H1 (cell line): ENCODE results near the gene TMEM108. TPM values are rescaled to one million over a fixed set of nuclear protein-coding genes. Genes with fewer than 3 reads are reported as not detected.

Experiments used
- CTCF ChIA-PET: fragments of 300-600 bp; sonication (Branson Sonifier 250); formaldehyde crosslinking; loops from one replicate; lab custom pipeline; 2021; ENCODE audit not compliant: partially characterized antibody; lab: Charles Lee
- POLR2A ChIA-PET: fragments of 300-600 bp; sonication (Branson Sonifier 250); formaldehyde crosslinking; loops from one replicate; lab custom pipeline; 2021; ENCODE audit warnings: inconsistent platforms; ENCODE audit not compliant: partially characterized antibody; lab: Charles Lee
- DNase-seq, 2 experiments: peaks; one replicate each; pipeline versions ENCODE4 v3.0.0 to v3.0.0-alpha.2; 2010 to 2022; ENCODE audit warnings: low spot score in 2 of 2, low read depth in 1 of 2, mixed read lengths in 1 of 2
- FAIRE-seq: peaks from 2 replicates; lab custom pipeline; 2011; peaks lifted over from hg19 to GRCh38; lab: Jason Lieb, UNC
- H2AFZ ChIP-seq: 2 replicates; pipeline ENCODE4 v1.8.1; 2012; ENCODE audit warnings: low read length, inconsistent platforms
- H2AK5ac ChIP-seq: 2 replicates; pipeline ENCODE4 v1.6.1; 2013; ENCODE audit warnings: low read depth, low read length
- H2BK120ac ChIP-seq: replicated peaks from 2 replicates; pipeline ENCODE3; 2013; ENCODE audit warnings: low read depth, low read length, inconsistent platforms
- H2BK12ac ChIP-seq: 2 replicates; pipeline ENCODE4 v1.6.1; 2013; ENCODE audit warnings: low read depth, low read length
- H2BK15ac ChIP-seq: 2 replicates; pipeline ENCODE4 v1.6.1; 2013; ENCODE audit warnings: low read length
- H2BK20ac ChIP-seq: 2 replicates; pipeline ENCODE4 v1.6.1; 2013; ENCODE audit warnings: low read length
- H2BK5ac ChIP-seq: 2 replicates; pipeline ENCODE4 v1.6.1; 2013; ENCODE audit warnings: low read depth, low read length
- H3K14ac ChIP-seq: 2 replicates; pipeline ENCODE4 v1.6.1; 2013; ENCODE audit warnings: inconsistent platforms; ENCODE audit not compliant: insufficient read length
- H3K18ac ChIP-seq: 2 replicates; pipeline ENCODE4 v1.6.1; 2013; ENCODE audit warnings: low read length; ENCODE audit errors: extremely low read depth
- H3K23ac ChIP-seq: 2 replicates; pipeline ENCODE4 v1.6.1; 2013; ENCODE audit warnings: inconsistent platforms; ENCODE audit not compliant: insufficient read length
- H3K23me2 ChIP-seq: 2 replicates; pipeline ENCODE4 v1.6.1; 2013; ENCODE audit warnings: low read depth, low read length
- H3K27ac ChIP-seq: 2 replicates; pipeline ENCODE4 v1.6.1; 2011; ENCODE audit warnings: low read depth, low read length, inconsistent platforms
- H3K27me3 ChIP-seq, 4 experiments: replicated peaks in 1 of 4; 1 replicate in 1 of 4; 2 replicates in 3 of 4; pipeline versions ENCODE4 v1.6.1 to v1.8.1; 2011 to 2013; ENCODE audit warnings: low read length in 3 of 4, mild to moderate bottlenecking in 3 of 4, inconsistent platforms in 2 of 4, mixed read lengths in 2 of 4, moderate library complexity in 1 of 4; ENCODE audit not compliant: control insufficient read depth in 3 of 4, insufficient read depth in 3 of 4; ENCODE audit errors: extremely low read depth in 1 of 4
- H3K36me3 ChIP-seq, 4 experiments: 2 replicates each; pipeline versions ENCODE4 v1.6.1 to v1.8.1; 2011 to 2013; ENCODE audit warnings: mild to moderate bottlenecking in 4 of 4, low read length in 3 of 4, moderate library complexity in 2 of 4, control low read depth in 1 of 4, inconsistent platforms in 1 of 4; ENCODE audit not compliant: insufficient read depth in 4 of 4, control insufficient read depth in 2 of 4
- H3K4ac ChIP-seq: replicated peaks from 2 replicates; pipeline ENCODE3; 2013; ENCODE audit warnings: low read length, low read depth, mixed read lengths, inconsistent platforms; ENCODE audit not compliant: insufficient read length
- H3K4me1 ChIP-seq, 4 experiments: replicated peaks in 1 of 4; 1 replicate in 1 of 4; 2 replicates in 3 of 4; pipeline versions ENCODE4 v1.6.1 to v1.8.1; 2011 to 2013; ENCODE audit warnings: low read length in 3 of 4, inconsistent platforms in 2 of 4, mixed read lengths in 1 of 4; ENCODE audit not compliant: insufficient read depth in 4 of 4, control insufficient read depth in 3 of 4
- H3K4me2 ChIP-seq, 2 experiments: 2 replicates each; pipeline versions ENCODE4 v1.6.1 to v1.8.1; 2011 to 2013; ENCODE audit warnings: low read depth in 2 of 2, low read length in 2 of 2, control low read depth in 1 of 2, inconsistent platforms in 1 of 2, mild to moderate bottlenecking in 1 of 2; ENCODE audit not compliant: insufficient read depth in 1 of 2
- H3K4me3 ChIP-seq, 4 experiments: fragments of 200-600, 300-600 bp in 1 of 4; sonication (generic), shearing (Covaris generic), sonication (Bioruptor Twin) in 1 of 4; 2 replicates each; pipeline versions ENCODE4 v1.5.1 to v1.8.1; 2011 to 2016; ENCODE audit warnings: low read length in 4 of 4, low read depth in 3 of 4, control low read depth in 2 of 4, inconsistent platforms in 2 of 4, mild to moderate bottlenecking in 2 of 4, mixed read lengths in 1 of 4, moderate library complexity in 1 of 4; ENCODE audit not compliant: insufficient read depth in 2 of 4; ENCODE audit errors: extremely low read depth in 1 of 4
- H3K56ac ChIP-seq: replicated peaks from 2 replicates; pipeline ENCODE3; 2013; ENCODE audit warnings: low read depth, mild to moderate bottlenecking, mixed read lengths, low read length, inconsistent platforms; ENCODE audit not compliant: insufficient read length
- H3K79me1 ChIP-seq: 2 replicates; pipeline ENCODE4 v1.6.1; 2013; ENCODE audit warnings: low read depth, low read length, control low read depth
- H3K79me2 ChIP-seq, 2 experiments: 2 replicates each; pipeline versions ENCODE4 v1.6.1 to v1.8.1; 2012 to 2013; ENCODE audit warnings: low read length in 2 of 2, mild to moderate bottlenecking in 2 of 2, inconsistent platforms in 1 of 2; ENCODE audit not compliant: insufficient read depth in 2 of 2, control insufficient read depth in 1 of 2
- H3K9ac ChIP-seq, 4 experiments: replicated peaks in 1 of 4; 1 replicate in 1 of 4; 2 replicates in 3 of 4; pipeline versions ENCODE4 v1.6.1 to v1.8.1; 2011 to 2013; ENCODE audit warnings: low read depth in 3 of 4, low read length in 3 of 4, control low read depth in 2 of 4, mild to moderate bottlenecking in 2 of 4, moderate library complexity in 2 of 4, inconsistent platforms in 1 of 4; ENCODE audit errors: extremely low read depth in 1 of 4
- H3K9me3 ChIP-seq, 2 experiments: 2 replicates each; pipeline versions ENCODE4 v1.6.1 to v1.8.1; 2012 to 2013; ENCODE audit warnings: mild to moderate bottlenecking in 2 of 2, moderate library complexity in 2 of 2, control low read depth in 1 of 2, inconsistent platforms in 1 of 2, low read depth in 1 of 2, low read length in 1 of 2, mixed read lengths in 1 of 2; ENCODE audit not compliant: insufficient read depth in 2 of 2
- H4K20me1 ChIP-seq, 2 experiments: replicated peaks in 1 of 2; 2 replicates each; pipeline versions ENCODE3 to v1.8.1; 2011 to 2013; ENCODE audit warnings: inconsistent platforms in 2 of 2, low read length in 2 of 2, mild to moderate bottlenecking in 1 of 2; ENCODE audit not compliant: insufficient read depth in 2 of 2, control insufficient read depth in 1 of 2
- H4K5ac ChIP-seq: 2 replicates; pipeline ENCODE4 v1.6.1; 2013; ENCODE audit warnings: low read length, low read depth, mixed read lengths, inconsistent platforms; ENCODE audit not compliant: insufficient read length
- H4K8ac ChIP-seq: 2 replicates; pipeline ENCODE4 v1.8.0; 2013; ENCODE audit warnings: mild to moderate bottlenecking, moderate library complexity, low read length, inconsistent platforms; ENCODE audit not compliant: insufficient read depth; ENCODE audit errors: extremely low read depth
- H4K91ac ChIP-seq: replicated peaks from 2 replicates; pipeline ENCODE3; 2013; ENCODE audit warnings: low read length, mixed read lengths, inconsistent platforms; ENCODE audit not compliant: insufficient read length
- CBX8 ChIP-seq: fragments of 300-800, 300-1000 bp; sonication (generic); IDR thresholded peaks from 2 replicates; pipeline ENCODE4 v1.7.1; 2016; ENCODE audit warnings: low read depth, low read length, borderline replicate concordance
- EZH2 ChIP-seq: fragments of 200-600 bp; sonication (generic); IDR thresholded peaks from 2 replicates; pipeline ENCODE4 v1.7.1; 2012; ENCODE audit warnings: low read depth, mild to moderate bottlenecking, moderate library complexity, low read length, inconsistent platforms; ENCODE audit not compliant: severe bottlenecking
- GTF2F1 ChIP-seq: IDR thresholded peaks from 2 replicates; pipeline ENCODE4 v1.6.1; 2012; ENCODE audit warnings: low read depth, low read length, improper control_type of control experiment, borderline replicate concordance
- whole genome bisulfite sequencing, 2 experiments: shearing (Covaris generic) in 1 of 2; methylation state at CpG; one replicate each; pipeline versions ENCODE4 v1.1.6 to v1.1.7; 2013 to 2015; ENCODE audit warnings: low lambda C conversion rate in 2 of 2, mixed read lengths in 2 of 2, inconsistent platforms in 1 of 2, low coverage in 1 of 2, missing lambda C conversion rate in 1 of 2; ENCODE audit not compliant: insufficient replicate concordance in 2 of 2, insufficient coverage in 1 of 2, insufficient read length in 1 of 2; ENCODE audit errors: extremely low coverage in 1 of 2, missing lambda C conversion rate in 1 of 2; 5-methylcytosine and 5-hydroxymethylcytosine counted together
- polyA plus RNA-seq, 7 experiments: library from polyadenylated mRNA; depleted of rRNA in 3 of 7; stranded (reverse) in 5 of 7; unstranded in 2 of 7; fragments of >200 nt in 5 of 7; fragments of 200-250 nt in 2 of 7; gene quantifications; 1 replicate in 5 of 7; 2 replicates in 1 of 7; 4 replicates in 1 of 7; pipeline versions ENCODE4 v1.2.1 to v1.2.3, GENCODE V29; 2011 to 2013; ENCODE audit warnings: missing spikeins in 2 of 7, mixed read lengths in 2 of 7
- total RNA-seq: library from RNA; stranded (reverse); fragmentation: NEBNext Ultra II Directional; extraction: Animal tissue kit (Norgen Biotek cat#: 25700); gene quantifications from 2 replicates; pipeline ENCODE4 v1.2.1, GENCODE V29; 2021

TMEM108 gene
- total and polyA plus RNA-seq, 2 of the 8 experiments (the other 6 are each of a cell fraction or from before 2014, with no cell fraction given) = 14.3 to 16.2 TPM

DNA sequence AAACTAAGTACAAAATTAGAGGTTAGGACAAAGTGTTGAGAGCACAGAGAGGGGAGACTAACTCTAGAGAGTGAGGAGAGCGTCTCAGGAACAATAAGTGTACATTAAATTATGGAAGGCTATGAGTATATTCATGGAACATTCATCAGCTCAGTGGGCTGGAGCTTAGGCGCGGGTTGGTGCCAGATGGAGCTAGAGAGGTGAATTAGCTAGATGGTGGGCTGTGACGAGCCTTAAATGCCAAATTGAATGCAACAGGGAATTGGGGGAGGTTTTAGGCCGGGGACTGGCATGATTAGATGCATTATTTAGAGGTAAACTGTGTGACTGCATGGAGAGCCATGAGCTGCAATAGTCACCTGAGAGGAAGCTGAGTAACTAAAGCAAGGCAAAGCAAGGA is 97.1 kb downstream of the TMEM108 start:
- Histone ChIP-seq H3K4me1 (peaks cover 0 to 4% (median 1%) of the 10 kb centered on the region in 4 experiments; a peak in 3 of 7 replicates), H4K8ac (no peak overlapping the region), H2BK120ac (no peak overlapping the region), H3K79me1 (no peaks in the 10 kb centered on the region), H3K18ac (no peak overlapping the region), H3K9ac (no peak overlapping the region), H2AK5ac (no peak overlapping the region), H3K9me3 (no peaks in the 10 kb centered on the region), H3K79me2 (no peaks in the 10 kb centered on the region), H3K4me2 (no peak overlapping the region), H4K91ac (no peak overlapping the region), H4K20me1 (no peaks in the 10 kb centered on the region), H3K4ac (no peak overlapping the region), H3K56ac (no peak overlapping the region), H2AFZ (no peak overlapping the region), H2BK12ac (no peak overlapping the region), H3K4me3 (no peak overlapping the region), H2BK20ac (no peak overlapping the region), H3K14ac (no peak overlapping the region), H4K5ac (no peak overlapping the region), H3K36me3 (no peaks in the 10 kb centered on the region), H3K23me2 (no peaks in the 10 kb centered on the region), H2BK15ac (no peak overlapping the region), H3K23ac (no peak overlapping the region), H2BK5ac (no peak overlapping the region), H3K27ac (no peak overlapping the region), H3K27me3 (no peaks in the 10 kb centered on the region)
- FAIRE-seq (no peak), DNase-seq (no peak)
- CTCF ChIA-PET = interaction anchor here (0.7 to 1.3 kb wide), 4 partner anchors 29 to 94 kb away, joined by 3 read pairs; no protein-coding TSS in a partner anchor
- POLR2A ChIA-PET = no interaction called here
- 76% methylated on average over 5 of the region's 5 CpGs; no CpG with 5 or more reads in 1 of the 2 experiments for WGBS, 2 experiments
- TF ChIP-seq CBX8 (no peak), EZH2 (no peak), GTF2F1 (no peak)
